ENCODE measurements around the gene MARCO. TPM values are rescaled to one million over a fixed set of nuclear protein-coding genes. Genes with fewer than 3 reads are reported as not detected.

MARCO gene
- total and polyA plus RNA-seq, 2 donors (not counting 1 experiment from before 2014, with no cell fraction given), result 0.04 TPM; not detected in 1

- intact Hi-C loops (cut with micrococcal nuclease), result no loop called here
- Histone ChIP-seq H3K4me3 (ENCODE audit: control extremely low read depth in 1 of 5, extremely low read depth in 1 of 5, insufficient read depth in 1 of 5, low read depth in 2 of 5, low read length in 4 of 5) (no peak overlapping the region), H3K27me3 (replicated peaks in 1 of 4; ENCODE audit: control extremely low read depth in 1 of 4, control insufficient read depth in 3 of 4, insufficient read depth in 4 of 4, low read length in 3 of 4) (peaks cover 0 to 3% (median 0%) of the 10 kb centered on the region in 4 experiments), H3K9ac (ENCODE audit: low read length) (no peak overlapping the region), H3K27ac (ENCODE audit: low read length in 2 of 2) (no peak overlapping the region), H3K4me1 (ENCODE audit: control insufficient read depth in 2 of 2, insufficient read depth in 2 of 2, low read length in 2 of 2) (peaks cover 6 to 10% of the 10 kb centered on the region in 2 donors), H3K4me2 (replicated peaks; ENCODE audit: low read depth, low read length, poor library complexity, severe bottlenecking) (no peak overlapping the region), H4K20me1 (ENCODE audit: control insufficient read depth, insufficient read depth, low read length, poor library complexity, severe bottlenecking) (no peaks in the 10 kb centered on the region), H2AFZ (ENCODE audit: insufficient read depth, low read depth, low read length, poor library complexity, severe bottlenecking) (no peak overlapping the region), H3K9me3 (ENCODE audit: control extremely low read depth in 1 of 3, control insufficient read depth in 2 of 3, insufficient read depth in 1 of 3, low read length in 2 of 3) (peaks cover 0 to 7% (median 0%) of the 10 kb centered on the region in 3 donors), H3K79me2 (ENCODE audit: control insufficient read depth, insufficient read depth, low read length) (no peaks in the 10 kb centered on the region), H3K36me3 (replicated peaks in 1 of 2; ENCODE audit: control extremely low read depth in 1 of 2, control insufficient read depth in 1 of 2, extremely low read depth in 1 of 2, insufficient read depth in 2 of 2, low read length in 1 of 2) (no peaks in the 10 kb centered on the region)
- WGBS (ENCODE audit: insufficient coverage), result 70% methylated on average over 7 of the region's 11 CpGs
- peaks cover 5% of the 10 kb centered on the region for H3K27me3 Mint-ChIP-seq
- no peaks in the 10 kb centered on the region for H3K4me1 Mint-ChIP-seq
- H3K4me3 Mint-ChIP-seq, result no peak overlapping the region
- TF ChIP-seq, protein P1, sequence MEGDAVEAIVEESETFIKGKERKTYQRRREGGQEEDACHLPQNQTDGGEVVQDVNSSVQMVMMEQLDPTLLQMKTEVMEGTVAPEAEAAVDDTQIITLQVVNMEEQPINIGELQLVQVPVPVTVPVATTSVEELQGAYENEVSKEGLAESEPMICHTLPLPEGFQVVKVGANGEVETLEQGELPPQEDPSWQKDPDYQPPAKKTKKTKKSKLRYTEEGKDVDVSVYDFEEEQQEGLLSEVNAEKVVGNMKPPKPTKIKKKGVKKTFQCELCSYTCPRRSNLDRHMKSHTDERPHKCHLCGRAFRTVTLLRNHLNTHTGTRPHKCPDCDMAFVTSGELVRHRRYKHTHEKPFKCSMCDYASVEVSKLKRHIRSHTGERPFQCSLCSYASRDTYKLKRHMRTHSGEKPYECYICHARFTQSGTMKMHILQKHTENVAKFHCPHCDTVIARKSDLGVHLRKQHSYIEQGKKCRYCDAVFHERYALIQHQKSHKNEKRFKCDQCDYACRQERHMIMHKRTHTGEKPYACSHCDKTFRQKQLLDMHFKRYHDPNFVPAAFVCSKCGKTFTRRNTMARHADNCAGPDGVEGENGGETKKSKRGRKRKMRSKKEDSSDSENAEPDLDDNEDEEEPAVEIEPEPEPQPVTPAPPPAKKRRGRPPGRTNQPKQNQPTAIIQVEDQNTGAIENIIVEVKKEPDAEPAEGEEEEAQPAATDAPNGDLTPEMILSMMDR (IDR thresholded peaks at IDR 0.05), result no peak
- TF ChIP-seq EZH2 (IDR thresholded peaks at IDR 0.05; ENCODE audit: borderline replicate concordance, insufficient read depth, low read depth, low read length, poor library complexity, severe bottlenecking), result no peak
- DNase-seq (no peak), ATAC-seq (ENCODE audit: low read depth) (no peak)
- ChIA-PET CTCF (interaction anchor here (1.5 kb wide), 1 partner anchor 22 kb away, joined by 3 read pairs; no protein-coding TSS in a partner anchor), POLR2A (no interaction called here)
- H3K9me3 Mint-ChIP-seq (ENCODE audit: insufficient read depth), result no peaks in the 10 kb centered on the region
- H3K27ac Mint-ChIP-seq, result no peak overlapping the region
Measured at GRCh38 chr2:118903551-118904479, 38.2 kb upstream of the MARCO start.

GRCh38 chr2:118905206-118905605 is 36.8 kb upstream of the MARCO start:
- H3K27me3 Mint-ChIP-seq, result peaks cover 5% of the 10 kb centered on the region
- H2AFZ ChIP-seq (ENCODE audit: insufficient read depth, low read depth, low read length, poor library complexity, severe bottlenecking), result no peak overlapping the region
- H3K27ac ChIP-seq (ENCODE audit: low read length in 2 of 2), result no peak overlapping the region
- peaks cover 0 to 3% (median 0%) of the 10 kb centered on the region in 4 experiments for H3K27me3 ChIP-seq (replicated peaks in 1 of 4; ENCODE audit: control extremely low read depth in 1 of 4, control insufficient read depth in 3 of 4, insufficient read depth in 4 of 4, low read length in 3 of 4)
- no peak overlapping the region for H3K4me3 Mint-ChIP-seq
- H3K36me3 ChIP-seq (replicated peaks in 1 of 2; ENCODE audit: control extremely low read depth in 1 of 2, control insufficient read depth in 1 of 2, extremely low read depth in 1 of 2, insufficient read depth in 2 of 2, low read length in 1 of 2), result no peaks in the 10 kb centered on the region
- no peak for DNase-seq
- H3K9me3 Mint-ChIP-seq (ENCODE audit: insufficient read depth), result no peaks in the 10 kb centered on the region
- ATAC-seq (ENCODE audit: low read depth), result no peak
- H3K4me1 Mint-ChIP-seq, result no peaks in the 10 kb centered on the region
- CTCF ChIA-PET, result no interaction called here
- H3K9me3 ChIP-seq (ENCODE audit: control extremely low read depth in 1 of 3, control insufficient read depth in 2 of 3, insufficient read depth in 1 of 3, low read length in 2 of 3), result peaks cover 0 to 7% (median 0%) of the 10 kb centered on the region in 3 donors
- intact Hi-C loops (cut with micrococcal nuclease), result no loop called here
- no peaks in the 10 kb centered on the region for H3K79me2 ChIP-seq (ENCODE audit: control insufficient read depth, insufficient read depth, low read length)
- H3K27ac Mint-ChIP-seq, result no peak overlapping the region
- H3K4me2 ChIP-seq (replicated peaks; ENCODE audit: low read depth, low read length, poor library complexity, severe bottlenecking), result no peak overlapping the region
- H3K4me3 ChIP-seq (ENCODE audit: control extremely low read depth in 1 of 5, extremely low read depth in 1 of 5, insufficient read depth in 1 of 5, low read depth in 2 of 5, low read length in 4 of 5), result no peak overlapping the region
- peaks cover 6 to 10% of the 10 kb centered on the region in 2 donors for H3K4me1 ChIP-seq (ENCODE audit: control insufficient read depth in 2 of 2, insufficient read depth in 2 of 2, low read length in 2 of 2)
- POLR2A ChIA-PET, result no interaction called here
- no peak overlapping the region for H3K9ac ChIP-seq (ENCODE audit: low read length)
- TF ChIP-seq EZH2 (IDR thresholded peaks at IDR 0.05; ENCODE audit: borderline replicate concordance, insufficient read depth, low read depth, low read length, poor library complexity, severe bottlenecking), result no peak
- TF ChIP-seq, protein P1 (IDR thresholded peaks at IDR 0.05), result no peak
- H4K20me1 ChIP-seq (ENCODE audit: control insufficient read depth, insufficient read depth, low read length, poor library complexity, severe bottlenecking), result no peaks in the 10 kb centered on the region
- no CpG with 5 or more reads among the region's 3 CpGs for WGBS (ENCODE audit: insufficient coverage)

All from B cell (primary cell).